Measurements from ENCODE around the gene PRKG1. TPM values are rescaled to one million over a fixed set of nuclear protein-coding genes. Genes with fewer than 3 reads are reported as not detected.

Gene PRKG1
- total RNA-seq, 1 donor from 2014 or later: 1.2 TPM

DNA sequence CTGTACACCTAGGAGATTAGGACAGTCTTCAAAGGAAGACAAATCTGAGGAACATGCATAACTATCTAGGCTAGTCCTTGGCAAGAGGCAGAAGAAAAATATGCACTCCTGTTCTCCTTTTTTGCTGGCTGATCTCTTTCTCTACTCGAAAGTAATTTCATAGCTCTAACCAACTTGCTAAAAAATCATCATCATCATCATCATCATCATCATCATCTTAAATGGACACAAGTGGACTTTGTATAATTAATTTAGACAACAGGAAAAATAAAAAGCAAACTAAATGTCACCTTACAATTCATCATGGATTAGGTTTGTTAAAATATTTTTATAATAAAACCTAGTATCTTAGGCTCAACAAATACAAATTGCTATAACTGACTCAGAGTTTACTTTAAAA is 1192.6 kb downstream of the PRKG1 start:
- ATAC-seq: no peak
- DNase-seq (ENCODE audit: low spot score): no peak

DNA sequence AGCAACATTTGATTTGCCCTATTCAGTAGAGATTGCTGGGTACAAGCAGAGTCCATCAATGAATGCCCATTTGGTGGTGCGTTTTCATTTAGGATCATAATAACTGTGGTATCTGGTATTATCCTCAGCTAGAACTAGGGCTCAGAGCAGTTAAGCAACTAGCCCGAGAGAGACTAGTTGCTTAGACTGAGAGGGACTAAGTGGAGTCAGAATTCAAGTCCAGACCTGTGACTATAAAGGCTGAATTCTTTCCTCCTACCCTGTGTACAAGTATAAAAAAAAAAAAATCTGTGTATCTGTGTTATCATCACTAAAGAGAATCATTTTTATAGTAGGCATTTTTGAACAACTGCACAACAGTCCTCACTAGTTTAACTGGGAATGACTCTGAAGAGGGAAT is 1194.5 kb downstream of the PRKG1 start:
- no peak for ATAC-seq
- no peak for DNase-seq (ENCODE audit: low spot score)

DNA sequence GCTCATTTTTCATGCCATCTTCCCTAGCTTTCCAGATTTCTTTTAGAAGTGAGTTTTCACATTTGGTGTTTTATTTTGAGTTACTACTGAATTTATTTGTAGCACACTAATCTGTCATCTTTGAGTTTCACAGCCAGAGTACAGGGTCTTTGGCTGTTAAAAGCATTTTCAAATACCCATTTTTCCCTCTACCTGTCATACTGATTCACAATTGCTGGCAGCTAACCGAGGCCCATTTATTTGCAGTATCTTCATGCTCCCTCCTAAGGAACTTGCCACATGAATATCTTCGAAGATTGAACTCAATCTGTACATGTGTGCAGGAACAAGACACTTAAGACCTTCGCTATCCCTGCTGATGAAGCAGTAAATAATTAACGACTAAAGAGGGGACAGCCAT is 1194.9 kb downstream of the PRKG1 start:
- ATAC-seq (no peak), DNase-seq (ENCODE audit: low spot score) (no peak)

DNA sequence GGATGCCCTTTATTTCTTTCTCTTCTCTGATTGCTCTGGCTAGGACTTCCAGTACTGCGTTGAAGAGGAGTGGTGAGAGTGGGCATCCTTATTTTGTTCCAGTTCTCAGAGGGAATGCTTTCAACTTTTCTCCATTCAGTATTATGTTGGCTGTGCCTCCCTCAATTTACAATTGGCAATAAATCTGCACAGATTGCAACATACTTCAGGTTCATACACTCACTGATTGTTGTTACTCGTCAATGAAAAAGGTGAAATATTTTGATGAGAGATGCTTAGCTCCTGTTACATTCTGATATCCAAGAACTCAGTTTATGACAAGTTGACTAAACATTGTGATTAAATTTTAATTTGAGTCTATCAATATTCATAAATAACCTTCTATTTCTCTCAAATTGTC is 1201.9 kb downstream of the PRKG1 start:
- DNase-seq (ENCODE audit: low spot score) (no peak), ATAC-seq (no peak)

DNA sequence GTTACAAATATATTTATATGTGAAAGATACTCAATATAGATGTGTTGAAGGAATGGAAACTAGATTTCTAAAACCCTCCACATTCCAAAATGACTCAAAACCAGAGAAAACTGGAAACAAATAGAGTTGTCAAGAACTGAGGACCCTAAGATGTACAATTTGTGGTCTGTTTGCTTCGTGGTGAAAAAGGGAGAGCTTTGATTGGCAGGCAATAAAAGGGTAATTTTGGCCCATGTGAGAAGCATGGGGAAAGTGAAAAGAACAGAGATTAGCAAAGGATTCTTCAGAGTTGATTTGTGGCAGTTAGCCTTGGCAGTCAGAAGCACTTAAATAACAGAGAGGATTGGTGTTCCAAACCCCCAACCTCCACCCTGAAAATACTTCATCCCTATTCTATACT is 1202.7 kb downstream of the PRKG1 start:
- ATAC-seq: no peak
- DNase-seq (ENCODE audit: low spot score): no peak

DNA sequence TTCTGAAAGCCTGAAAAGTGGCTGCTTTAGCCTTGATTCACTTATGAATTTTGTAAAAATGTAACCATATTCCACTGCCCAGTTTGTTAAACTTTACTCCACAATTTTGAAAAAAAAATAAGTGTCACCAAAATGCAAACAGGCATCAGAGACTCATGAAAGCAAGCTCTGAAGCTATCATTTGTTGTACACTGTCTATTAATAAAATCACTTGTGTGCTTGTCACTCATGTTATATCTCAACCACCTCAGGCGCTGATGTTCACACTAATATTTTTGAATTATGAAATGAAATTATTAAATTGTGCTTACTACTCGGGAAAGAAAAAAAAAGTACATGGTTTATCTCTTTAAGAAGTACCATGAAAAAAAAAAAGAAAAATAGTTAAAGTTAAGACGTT is 1205.3 kb downstream of the PRKG1 start:
- no peak for ATAC-seq
- no peak for DNase-seq (ENCODE audit: low spot score)

DNA sequence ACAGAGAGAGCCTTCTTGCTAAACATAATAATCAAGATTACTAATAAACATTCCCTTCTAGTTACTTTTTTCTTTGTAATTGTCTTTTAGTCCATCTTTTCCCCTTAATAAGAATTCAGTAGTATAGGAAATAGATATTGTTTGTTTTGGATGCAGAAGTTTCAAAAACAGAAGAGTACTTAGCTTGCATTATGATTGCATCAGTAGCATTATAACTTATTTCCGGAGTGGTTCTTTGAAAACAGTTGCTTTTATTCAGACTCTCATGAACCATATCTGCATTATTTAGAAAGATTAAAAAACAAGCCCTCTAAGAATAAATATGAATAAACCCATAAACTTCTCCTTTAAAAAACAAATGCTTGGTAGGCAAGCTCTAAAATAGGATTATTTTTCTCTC is 1205.8 kb downstream of the PRKG1 start:
- DNase-seq (ENCODE audit: low spot score) (no peak), ATAC-seq (no peak)

DNA sequence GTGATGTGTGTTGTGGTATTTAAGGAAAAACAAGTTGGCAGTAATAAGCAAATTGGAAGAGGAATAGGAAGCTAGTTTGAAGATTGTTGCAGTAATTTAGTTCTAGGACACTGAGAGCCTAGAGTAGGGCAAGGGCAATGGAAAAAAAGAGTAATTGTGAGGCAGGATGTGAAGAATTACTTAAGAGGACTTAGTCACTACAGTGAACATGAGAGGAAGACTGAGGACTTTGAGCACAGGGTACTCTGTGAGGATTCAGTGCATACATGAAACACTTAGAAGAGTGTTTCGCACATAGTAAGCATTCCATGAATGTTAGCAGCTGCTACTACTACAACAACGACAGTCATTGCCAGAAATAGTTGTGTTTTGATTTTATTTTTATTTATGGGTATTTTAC is 1208.9 kb downstream of the PRKG1 start:
- ATAC-seq: no peak
- DNase-seq (ENCODE audit: low spot score): no peak

DNA sequence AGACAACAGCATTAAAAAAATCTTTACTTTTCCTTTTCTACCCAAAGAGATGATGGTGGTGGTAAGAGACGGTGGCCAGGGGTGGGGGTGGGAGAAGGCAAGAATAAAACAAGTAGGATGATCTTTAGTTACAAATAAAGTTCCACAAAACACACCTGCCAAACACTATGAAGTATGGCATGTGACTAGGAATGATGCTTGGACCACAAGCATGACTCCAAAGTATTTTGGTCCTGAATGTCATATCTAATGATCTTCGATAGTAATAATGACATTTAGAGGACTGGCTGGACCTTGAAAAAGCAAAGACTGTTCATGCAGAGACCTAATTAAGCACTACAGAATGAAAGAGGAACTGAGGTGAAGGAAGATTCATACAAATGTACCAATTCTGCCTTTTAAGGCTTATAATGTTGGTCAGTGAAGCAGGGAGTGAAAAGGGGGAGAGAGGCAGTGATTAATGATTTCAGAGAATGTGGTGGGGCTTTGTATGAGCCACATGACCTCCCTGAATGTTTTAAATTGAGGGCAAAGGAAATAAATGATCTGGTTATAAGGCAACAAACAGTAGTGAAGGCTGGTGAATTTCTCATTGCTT is 1210.2 kb downstream of the PRKG1 start:
- ATAC-seq: no peak
- no peak for DNase-seq (ENCODE audit: low spot score)

DNA sequence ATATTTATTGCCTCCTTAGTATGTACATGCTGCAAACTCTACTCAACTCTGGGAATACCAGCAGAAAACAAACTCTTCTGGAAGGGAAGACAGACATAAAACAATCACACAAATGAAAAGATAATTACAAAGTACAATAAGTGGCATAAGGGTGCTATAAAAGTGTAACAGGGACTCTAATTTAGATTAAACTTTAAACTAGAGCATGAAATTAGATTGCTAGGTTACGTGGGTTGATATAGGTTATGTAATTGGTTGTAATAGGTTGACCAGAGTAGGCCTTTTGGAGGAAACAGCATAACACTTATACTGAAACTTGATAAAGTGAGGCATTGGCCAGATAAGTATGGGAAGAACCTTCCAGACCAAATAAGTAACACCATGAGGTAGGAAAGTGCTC is 1213.6 kb downstream of the PRKG1 start:
- DNase-seq (ENCODE audit: low spot score) (no peak), ATAC-seq (no peak)

DNA sequence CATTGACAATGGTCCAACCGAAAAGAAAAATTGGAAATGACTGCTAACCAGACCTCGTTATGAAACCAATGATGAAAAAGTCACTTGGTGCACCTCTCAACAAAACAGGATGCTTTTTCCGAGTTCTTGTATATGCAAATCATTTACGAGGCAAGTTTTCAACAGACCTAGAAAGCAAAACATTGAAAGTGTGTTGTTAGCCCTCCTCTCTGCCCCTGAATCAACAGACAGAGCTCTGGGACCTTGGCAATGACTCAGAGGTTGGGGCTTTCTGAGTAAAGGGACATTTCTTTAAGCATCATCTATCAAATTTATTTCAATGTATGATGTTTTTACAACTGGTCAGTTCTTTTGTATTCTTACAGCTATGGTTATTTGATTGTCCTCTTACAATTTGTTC is 1223.5 kb downstream of the PRKG1 start:
- ATAC-seq: no peak
- DNase-seq (ENCODE audit: low spot score): no peak

DNA sequence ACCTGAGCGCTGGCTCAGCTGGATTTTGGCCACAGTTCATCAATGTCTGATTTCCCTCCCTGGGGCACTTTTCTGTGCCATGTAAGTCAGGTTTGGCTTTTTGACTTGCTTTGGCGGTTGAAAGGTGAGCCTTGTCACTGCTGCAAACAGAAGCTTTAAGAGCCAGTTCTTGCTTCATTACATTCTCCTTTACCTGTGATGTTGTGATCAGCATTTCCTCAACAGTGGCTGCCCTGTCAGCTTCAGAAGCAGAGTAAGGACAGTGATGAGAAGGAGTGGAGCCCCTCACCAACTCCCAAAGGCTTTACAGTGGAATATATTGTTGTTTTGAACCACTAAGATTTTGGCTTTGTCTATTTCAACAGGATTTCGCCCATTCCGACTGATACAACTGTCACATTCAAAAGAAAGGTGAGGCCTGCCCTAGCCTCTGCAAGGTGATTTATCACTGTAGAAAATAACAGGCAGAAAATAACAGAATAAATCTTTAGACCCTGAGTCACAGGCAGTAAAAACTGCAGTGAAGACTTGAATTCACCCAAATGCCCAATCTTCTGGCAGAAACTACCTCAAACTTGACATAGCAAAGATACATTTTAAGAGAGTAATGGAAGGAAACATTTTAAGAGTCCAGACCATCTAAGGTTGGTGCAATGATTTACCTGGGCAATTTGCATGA is 1226.5 kb downstream of the PRKG1 start:
- no peak for ATAC-seq

DNA sequence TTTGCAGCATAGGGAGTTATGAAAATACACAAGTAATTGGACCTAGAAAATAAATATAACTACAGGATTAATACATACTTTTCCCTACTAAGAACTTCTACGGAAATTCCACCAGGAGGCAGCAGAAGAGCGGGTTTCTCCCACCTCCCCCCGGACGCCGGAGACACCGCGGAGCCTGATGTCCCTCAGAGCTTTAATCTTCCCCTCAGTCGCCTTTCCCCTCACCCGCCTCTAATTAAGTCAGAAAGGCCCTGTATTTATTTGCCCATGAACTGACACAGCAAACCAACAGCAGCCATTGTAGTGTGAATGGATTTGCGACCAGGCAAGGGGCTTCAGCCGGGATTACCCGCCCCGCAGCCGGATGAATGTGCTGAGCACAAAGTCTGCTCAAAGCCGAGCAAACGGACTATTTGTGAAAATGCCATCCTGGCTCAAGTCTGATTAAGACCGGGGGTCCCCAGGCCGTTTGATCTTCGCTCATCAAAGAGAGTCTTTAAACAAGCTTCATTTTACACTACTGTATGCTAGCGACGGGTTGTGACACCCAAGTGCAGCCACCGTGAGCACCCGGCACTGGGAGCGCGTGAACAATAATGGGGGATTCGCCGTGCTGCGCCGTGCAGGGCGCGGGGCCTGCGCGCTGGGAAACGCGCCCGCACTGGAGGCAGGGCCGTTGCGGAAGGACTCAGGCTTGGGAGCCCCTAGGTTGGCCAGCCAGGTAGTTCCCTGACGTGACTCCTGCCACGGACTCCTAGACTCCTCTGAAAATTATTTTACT is 1234.2 kb downstream of the PRKG1 start:
- DNase-seq (ENCODE audit: low spot score): peak; percentile 46
- peak; percentile 91 for ATAC-seq

More for the DNA sequence above, 1226.5 kb downstream of the PRKG1 start:
- no peak for DNase-seq (ENCODE audit: low spot score)

DNA sequence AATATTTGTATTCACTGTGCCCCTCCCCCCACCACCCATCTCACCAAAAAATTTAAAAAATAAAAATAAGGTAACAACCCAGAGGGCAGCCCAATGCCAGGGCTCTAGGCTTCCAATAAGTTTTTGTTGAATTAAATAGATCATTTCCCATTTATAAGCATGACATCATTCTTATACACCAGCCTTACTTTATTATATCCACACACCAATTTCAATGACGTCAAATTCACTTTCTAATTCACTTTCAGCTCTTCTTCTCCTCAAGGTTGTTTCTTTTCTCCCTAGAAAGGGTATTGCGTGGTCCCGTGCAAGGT is 1238.6 kb downstream of the PRKG1 start:
- no peak for ATAC-seq

DNA sequence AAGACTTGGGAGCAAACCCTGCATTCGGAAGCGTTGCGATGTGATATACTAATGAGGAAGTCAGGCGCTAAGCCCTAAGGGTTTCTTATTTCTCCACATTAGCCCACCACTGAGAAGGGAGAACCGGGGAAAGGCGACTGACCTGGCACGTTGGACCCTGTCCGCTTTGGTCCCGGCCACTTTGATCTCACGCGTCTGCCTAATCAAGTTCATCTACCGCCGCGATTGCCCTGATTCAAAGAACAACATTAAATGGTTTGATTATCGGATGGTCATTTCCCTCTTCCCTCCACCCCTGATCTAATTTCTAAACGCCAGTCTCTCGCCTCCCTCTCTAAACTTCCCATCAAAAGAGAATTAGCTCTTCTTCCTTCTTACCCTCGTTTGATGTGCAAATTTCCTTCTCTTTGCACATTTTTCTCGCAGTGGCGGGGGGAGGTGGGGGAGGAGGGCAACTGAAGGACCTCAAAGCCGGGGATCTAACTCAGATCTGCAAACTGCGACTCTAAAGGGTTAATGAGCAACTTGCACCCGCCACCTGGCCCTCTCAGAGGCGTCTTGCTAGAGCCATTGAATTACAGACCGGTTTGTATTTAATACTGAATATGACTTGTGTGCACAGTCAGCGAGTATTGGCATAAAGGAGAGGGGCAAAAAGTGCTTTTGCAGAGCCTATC is 1239.1 kb downstream of the PRKG1 start:
- ATAC-seq (no peak), DNase-seq (ENCODE audit: low spot score) (no peak)

More for the DNA sequence above, 1238.6 kb downstream of the PRKG1 start:
- DNase-seq (ENCODE audit: low spot score): no peak

DNA sequence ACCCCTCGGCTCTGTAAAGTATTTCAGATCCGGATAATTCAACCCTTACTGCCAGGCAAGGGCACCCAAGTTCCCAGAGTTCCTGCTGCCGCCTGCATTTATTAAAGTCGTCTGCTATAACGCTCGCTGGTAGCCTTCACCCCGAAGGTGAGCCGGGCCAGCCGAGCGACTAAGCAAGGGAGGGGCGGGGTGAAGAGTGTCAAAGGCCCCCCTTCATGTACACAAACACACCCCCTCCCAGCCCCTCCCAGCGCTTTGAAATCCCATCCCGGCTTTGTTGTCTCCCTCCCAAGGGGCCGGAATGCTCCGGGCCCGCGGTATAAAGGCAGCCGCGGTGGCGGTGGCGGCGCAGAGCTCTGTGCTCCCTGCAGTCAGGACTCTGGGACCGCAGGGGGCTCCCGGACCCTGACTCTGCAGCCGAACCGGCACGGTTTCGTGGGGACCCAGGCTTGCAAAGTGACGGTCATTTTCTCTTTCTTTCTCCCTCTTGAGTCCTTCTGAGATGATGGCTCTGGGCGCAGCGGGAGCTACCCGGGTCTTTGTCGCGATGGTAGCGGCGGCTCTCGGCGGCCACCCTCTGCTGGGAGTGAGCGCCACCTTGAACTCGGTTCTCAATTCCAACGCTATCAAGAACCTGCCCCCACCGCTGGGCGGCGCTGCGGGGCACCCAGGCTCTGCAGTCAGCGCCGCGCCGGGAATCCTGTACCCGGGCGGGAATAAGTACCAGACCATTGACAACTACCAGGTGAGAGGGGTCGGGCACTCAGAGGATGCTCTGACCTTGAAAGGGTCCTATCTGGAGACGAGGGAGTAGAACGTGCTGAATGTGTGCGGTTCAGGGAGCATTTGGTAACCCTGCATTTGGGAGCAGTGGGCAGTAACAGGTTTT is 1239.9 kb downstream of the PRKG1 start, which contains the start of gene DKK1:
TSS of gene DKK1 (plus strand) at position 349 of the 889 bp plus-strand sequence. CDS start at position 503, 154 bp downstream.
- DNase-seq (ENCODE audit: low spot score) (peak; percentile 52), ATAC-seq (peak; percentile 92)

DNA sequence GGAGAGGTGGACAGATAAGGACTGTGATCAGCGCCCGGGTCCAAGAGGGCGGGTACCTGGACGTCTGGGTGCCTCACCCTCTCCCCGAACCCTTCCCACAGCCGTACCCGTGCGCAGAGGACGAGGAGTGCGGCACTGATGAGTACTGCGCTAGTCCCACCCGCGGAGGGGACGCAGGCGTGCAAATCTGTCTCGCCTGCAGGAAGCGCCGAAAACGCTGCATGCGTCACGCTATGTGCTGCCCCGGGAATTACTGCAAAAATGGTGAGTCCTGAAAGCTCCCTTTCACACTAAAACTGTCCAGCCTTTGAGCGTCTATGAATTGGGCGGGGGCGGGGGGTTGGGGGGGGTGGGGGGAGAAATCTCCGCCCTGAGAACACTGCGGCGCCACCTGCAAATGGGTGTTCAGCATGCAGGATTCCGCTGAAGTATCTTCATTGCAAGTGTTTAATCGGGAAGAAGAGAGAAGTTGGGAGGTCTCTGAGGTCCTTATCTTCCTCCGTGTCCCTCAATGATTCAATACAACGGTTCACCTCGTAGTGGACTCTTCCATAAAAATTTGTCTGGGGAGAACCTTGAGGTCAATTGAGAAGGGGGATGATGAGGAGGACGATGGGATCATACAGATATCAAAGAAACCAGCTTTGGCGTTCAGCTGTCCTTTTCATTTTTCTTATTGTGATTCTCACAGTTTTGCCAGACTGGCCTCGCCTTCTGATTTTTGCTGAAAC is 1240.7 kb downstream of the PRKG1 start:
- peak; percentile 23 for ATAC-seq
- DNase-seq (ENCODE audit: low spot score): no peak

DNA sequence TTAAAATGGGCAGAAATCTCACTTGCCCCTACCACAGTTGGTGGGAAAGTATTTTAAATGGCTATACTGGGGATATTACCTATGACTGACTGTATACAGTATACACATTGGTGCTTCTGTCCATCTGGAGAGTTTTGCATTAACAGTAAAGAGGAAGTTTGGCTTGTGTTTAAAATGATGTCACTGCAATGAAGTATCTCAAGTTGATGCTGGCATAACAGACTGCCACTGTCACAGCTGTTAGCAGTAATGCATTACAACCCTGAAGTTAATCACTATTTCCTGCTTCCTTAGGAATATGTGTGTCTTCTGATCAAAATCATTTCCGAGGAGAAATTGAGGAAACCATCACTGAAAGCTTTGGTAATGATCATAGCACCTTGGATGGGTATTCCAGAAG is 1241.7 kb downstream of the PRKG1 start:
- ATAC-seq (no peak), DNase-seq (ENCODE audit: low spot score) (no peak)

DNA sequence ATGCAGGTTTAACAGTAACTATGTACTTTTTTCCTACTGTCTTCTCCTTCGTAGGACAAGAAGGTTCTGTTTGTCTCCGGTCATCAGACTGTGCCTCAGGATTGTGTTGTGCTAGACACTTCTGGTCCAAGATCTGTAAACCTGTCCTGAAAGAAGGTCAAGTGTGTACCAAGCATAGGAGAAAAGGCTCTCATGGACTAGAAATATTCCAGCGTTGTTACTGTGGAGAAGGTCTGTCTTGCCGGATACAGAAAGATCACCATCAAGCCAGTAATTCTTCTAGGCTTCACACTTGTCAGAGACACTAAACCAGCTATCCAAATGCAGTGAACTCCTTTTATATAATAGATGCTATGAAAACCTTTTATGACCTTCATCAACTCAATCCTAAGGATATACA is 1242.2 kb downstream of the PRKG1 start:
- DNase-seq (ENCODE audit: low spot score): no peak
- no peak for ATAC-seq

DNA sequence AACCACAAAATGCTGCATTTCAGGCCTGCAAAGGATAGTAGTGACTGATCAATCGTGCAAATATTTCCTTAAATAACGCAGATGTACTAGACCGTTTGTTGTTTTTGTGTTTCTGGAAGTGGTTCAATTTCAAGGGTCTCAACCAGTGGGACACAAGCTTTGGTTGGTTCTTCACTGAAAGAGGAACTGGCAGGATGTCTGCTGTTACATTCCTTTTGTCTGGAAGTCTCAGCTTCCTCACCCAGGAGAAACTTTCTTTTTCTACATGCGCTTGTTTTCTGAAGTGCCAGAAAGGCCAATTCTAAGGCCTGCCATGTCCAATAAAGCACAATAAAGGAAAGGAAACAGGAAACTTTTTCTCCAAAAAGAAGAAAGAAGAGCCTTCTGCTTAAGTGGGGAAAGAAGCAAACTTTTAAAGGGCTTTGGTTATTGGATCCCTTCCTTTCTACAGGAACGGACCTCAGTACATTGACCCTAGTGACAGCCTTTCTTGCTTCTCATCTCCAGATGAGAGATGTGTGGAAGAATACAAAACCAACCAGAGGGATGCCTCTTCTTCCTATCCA is 1243.9 kb downstream of the PRKG1 start:
- ATAC-seq (no peak), DNase-seq (ENCODE audit: low spot score) (no peak)

Measured in left lobe of liver (tissue), 2 donors.